ENCODE measurements around the gene PCDHA8. TPM values are rescaled to one million over a fixed set of nuclear protein-coding genes. Genes with fewer than 3 reads are reported as not detected.

PCDHA8 gene
- total and polyA plus RNA-seq, 2 of the 8 experiments (the other 6 are each of a cell fraction or from before 2014, with no cell fraction given), result 0.14 to 0.52 TPM

DNA sequence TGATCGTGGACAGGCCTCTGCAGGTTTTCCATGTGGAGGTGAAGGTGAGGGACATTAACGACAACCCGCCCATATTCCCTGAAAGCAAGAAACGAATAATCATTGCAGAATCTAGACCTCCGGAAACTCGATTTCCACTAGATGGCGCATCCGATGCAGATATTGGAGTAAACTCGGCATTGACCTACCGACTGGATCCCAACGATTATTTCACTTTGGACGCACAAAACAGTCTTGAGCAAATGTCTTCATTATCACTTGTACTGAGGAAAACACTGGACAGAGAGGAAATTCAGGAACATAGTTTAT is 41.6 kb downstream of the PCDHA8 start:
- peak overlapping the region; percentile 31 to 65; a peak in 3 of 4 replicates for H3K4me2 ChIP-seq (ENCODE audit: insufficient read depth in 1 of 2, low read depth in 2 of 2, low read length in 2 of 2)
- H3K27me3 ChIP-seq (replicated peaks in 1 of 4; ENCODE audit: control insufficient read depth in 3 of 4, extremely low read depth in 1 of 4, insufficient read depth in 3 of 4, low read length in 3 of 4), result no peaks in the 10 kb centered on the region
- no peak overlapping the region for H4K5ac ChIP-seq (ENCODE audit: insufficient read length, low read depth, low read length)
- no peak overlapping the region for H3K9ac ChIP-seq (replicated peaks in 1 of 4; ENCODE audit: extremely low read depth in 1 of 4, low read depth in 3 of 4, low read length in 3 of 4)
- no peaks in the 10 kb centered on the region; a peak in 1 of 4 replicates for H3K79me2 ChIP-seq (ENCODE audit: control insufficient read depth in 1 of 2, insufficient read depth in 2 of 2, low read length in 2 of 2)
- H3K27ac ChIP-seq (ENCODE audit: low read depth, low read length), result no peak overlapping the region
- no peak overlapping the region for H3K56ac ChIP-seq (replicated peaks; ENCODE audit: insufficient read length, low read depth, low read length)
- no peak overlapping the region for H2AK5ac ChIP-seq (ENCODE audit: low read depth, low read length)
- H2AFZ ChIP-seq (ENCODE audit: low read length), result no peak overlapping the region
- POLR2A ChIA-PET (ENCODE audit: partially characterized antibody), result interaction anchor here (2.7 kb wide), 1 partner anchor 158 kb away, joined by 17 read pairs; no protein-coding TSS in a partner anchor
- H3K23ac ChIP-seq (ENCODE audit: insufficient read length), result no peak overlapping the region
- TF ChIP-seq TAF7 (optimal IDR thresholded peaks at IDR 0.05; ENCODE audit: borderline replicate concordance, low read depth, low read length) (no peak), RAD21 (IDR thresholded peaks at IDR 0.05 in 1 of 2, conservative IDR thresholded peaks at IDR 0.05 in 1 of 2; ENCODE audit: low read depth in 2 of 2, low read length in 2 of 2) (peak; percentile 84 to 89)
- TF ChIP-seq, protein P1, sequence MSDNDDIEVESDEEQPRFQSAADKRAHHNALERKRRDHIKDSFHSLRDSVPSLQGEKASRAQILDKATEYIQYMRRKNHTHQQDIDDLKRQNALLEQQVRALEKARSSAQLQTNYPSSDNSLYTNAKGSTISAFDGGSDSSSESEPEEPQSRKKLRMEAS (IDR thresholded peaks at IDR 0.05), result peak; percentile 22; the same call in 1 of the 2 replicates
- TF ChIP-seq, protein P2, sequence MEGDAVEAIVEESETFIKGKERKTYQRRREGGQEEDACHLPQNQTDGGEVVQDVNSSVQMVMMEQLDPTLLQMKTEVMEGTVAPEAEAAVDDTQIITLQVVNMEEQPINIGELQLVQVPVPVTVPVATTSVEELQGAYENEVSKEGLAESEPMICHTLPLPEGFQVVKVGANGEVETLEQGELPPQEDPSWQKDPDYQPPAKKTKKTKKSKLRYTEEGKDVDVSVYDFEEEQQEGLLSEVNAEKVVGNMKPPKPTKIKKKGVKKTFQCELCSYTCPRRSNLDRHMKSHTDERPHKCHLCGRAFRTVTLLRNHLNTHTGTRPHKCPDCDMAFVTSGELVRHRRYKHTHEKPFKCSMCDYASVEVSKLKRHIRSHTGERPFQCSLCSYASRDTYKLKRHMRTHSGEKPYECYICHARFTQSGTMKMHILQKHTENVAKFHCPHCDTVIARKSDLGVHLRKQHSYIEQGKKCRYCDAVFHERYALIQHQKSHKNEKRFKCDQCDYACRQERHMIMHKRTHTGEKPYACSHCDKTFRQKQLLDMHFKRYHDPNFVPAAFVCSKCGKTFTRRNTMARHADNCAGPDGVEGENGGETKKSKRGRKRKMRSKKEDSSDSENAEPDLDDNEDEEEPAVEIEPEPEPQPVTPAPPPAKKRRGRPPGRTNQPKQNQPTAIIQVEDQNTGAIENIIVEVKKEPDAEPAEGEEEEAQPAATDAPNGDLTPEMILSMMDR (IDR thresholded peaks at IDR 0.05; ENCODE audit: control extremely low read depth in 1 of 3, insufficient read depth in 1 of 3, low read depth in 1 of 3, low read length in 3 of 3), result peak in 2 of 3 experiments; percentile 70 to 80; a peak in 3 of 4 replicates
- no peak overlapping the region for H3K4ac ChIP-seq (replicated peaks; ENCODE audit: insufficient read length, low read depth, low read length)
- FAIRE-seq, result peak; percentile 86
- H3K23me2 ChIP-seq (ENCODE audit: low read depth, low read length), result no peaks in the 10 kb centered on the region
- no peak overlapping the region for H2BK120ac ChIP-seq (replicated peaks; ENCODE audit: low read depth, low read length)
- H3K18ac ChIP-seq (ENCODE audit: extremely low read depth, low read length), result no peak overlapping the region
- CTCF ChIA-PET (ENCODE audit: partially characterized antibody), result interaction anchor here (0.6 to 7.5 kb wide), 30 partner anchors 10 to 697 kb away, joined by 3 to 95 read pairs (median 6); partner anchors contain the start of genes PCDHA11, PCDHA6, PCDHA8 and PCDHAC1
- WGBS, 2 experiments (ENCODE audit: extremely low coverage in 1 of 2, insufficient coverage in 1 of 2, insufficient read length in 1 of 2, insufficient replicate concordance in 2 of 2, low coverage in 1 of 2, low lambda C conversion rate in 2 of 2, missing lambda C conversion rate in 1 of 2), result 48% methylated on average over 12 of the region's 12 CpGs; no CpG with 5 or more reads in 1 of the 2 experiments
- no peak overlapping the region for H2BK5ac ChIP-seq (ENCODE audit: low read depth, low read length)
- no peak overlapping the region for H2BK15ac ChIP-seq (ENCODE audit: low read length)
- H3K36me3 ChIP-seq (ENCODE audit: control insufficient read depth in 2 of 4, insufficient read depth in 4 of 4, low read length in 3 of 4), result peaks cover 0 to 6% (median 0%) of the 10 kb centered on the region in 4 experiments; a peak in 2 of 8 replicates
- no peak overlapping the region for H3K14ac ChIP-seq (ENCODE audit: insufficient read length)
- H2BK20ac ChIP-seq (ENCODE audit: low read length), result no peak overlapping the region
- no peaks in the 10 kb centered on the region; the same call in 1 of the 2 replicates for H3K79me1 ChIP-seq (ENCODE audit: low read depth, low read length)
- H3K4me3 ChIP-seq (ENCODE audit: extremely low read depth in 1 of 4, insufficient read depth in 2 of 4, low read depth in 3 of 4, low read length in 4 of 4), result peak overlapping the region; percentile 11 to 60 (median 58); a peak in 6 of 8 replicates
- no peaks in the 10 kb centered on the region; a peak in 1 of 4 replicates for H3K9me3 ChIP-seq (ENCODE audit: insufficient read depth in 2 of 2, low read depth in 1 of 2, low read length in 1 of 2)
- no peak overlapping the region for H4K91ac ChIP-seq (replicated peaks; ENCODE audit: insufficient read length, low read length)
- H4K8ac ChIP-seq (ENCODE audit: extremely low read depth, insufficient read depth, low read length), result no peak overlapping the region
- no peak overlapping the region for H2BK12ac ChIP-seq (ENCODE audit: low read depth, low read length)
- peak in 1 of 2 experiments; percentile 73 for DNase-seq (ENCODE audit: low read depth in 1 of 2, low spot score in 2 of 2)
- H3K4me1 ChIP-seq (replicated peaks in 1 of 4; ENCODE audit: control insufficient read depth in 3 of 4, insufficient read depth in 4 of 4, low read length in 3 of 4), result no peaks in the 10 kb centered on the region
- peaks cover 0 to 5% of the 10 kb centered on the region in 2 experiments for H4K20me1 ChIP-seq (replicated peaks in 1 of 2; ENCODE audit: control insufficient read depth in 1 of 2, insufficient read depth in 2 of 2, low read length in 2 of 2)
